Activated naive CD4-positive, alpha-beta T cell treated with anti-CD3 and anti-CD28 coated beads for 36 hours (primary cell): Measurements from ENCODE around the gene TPRKB. TPM values are rescaled to one million over a fixed set of nuclear protein-coding genes. Genes with fewer than 3 reads are reported as not detected.
"Not testable (repeated sequence)": the region's sequence is repeated elsewhere in the genome, so short reads cannot be mapped to it uniquely, and the experiment has no call there.

Experiments
- CTCF ChIA-PET: fragments of 350-600 bp; sonication (Branson Sonifier 250); formaldehyde crosslinking; loops from one replicate; lab custom pipeline; 2021; ENCODE audit warnings: antibody characterized with exemption; lab: Charles Lee
- DNase-seq: peaks from one replicate; pipeline ENCODE4 v3.0.0-alpha.2; 2020
- H3K27ac Mint-ChIP-seq: one replicate; pipeline ENCODE4 v1.8.0; 2021; ENCODE audit warnings: mild to moderate bottlenecking, mixed read lengths
- H3K27me3 Mint-ChIP-seq: one replicate; pipeline ENCODE4 v1.8.0; 2021; ENCODE audit warnings: low read depth, mixed read lengths
- H3K36me3 Mint-ChIP-seq: one replicate; pipeline ENCODE4 v1.8.0; 2021; ENCODE audit warnings: low read depth, mixed read lengths
- H3K4me1 Mint-ChIP-seq: one replicate; pipeline ENCODE4 v1.8.0; 2021; ENCODE audit warnings: low read depth, mixed read lengths
- H3K4me3 Mint-ChIP-seq: one replicate; pipeline ENCODE4 v1.8.0; 2021; ENCODE audit warnings: mild to moderate bottlenecking, moderate library complexity, mixed read lengths
- H3K9me3 Mint-ChIP-seq: one replicate; pipeline ENCODE4 v1.8.0; 2021; ENCODE audit warnings: mixed read lengths
- intact Hi-C: fragments of 100-400 bp; cut with micrococcal nuclease; formaldehyde crosslinking; loops from one replicate; pipeline ENCODE4 v1.15.1; 2023
- total RNA-seq, 2 experiments: library from RNA; stranded (reverse); gene quantifications; one replicate each; pipeline ENCODE4 v1.2.3, GENCODE V29; 2021

The TPRKB gene
- total RNA-seq, 2 experiments from 2014 or later = 30.5 to 32.5 TPM

DNA sequence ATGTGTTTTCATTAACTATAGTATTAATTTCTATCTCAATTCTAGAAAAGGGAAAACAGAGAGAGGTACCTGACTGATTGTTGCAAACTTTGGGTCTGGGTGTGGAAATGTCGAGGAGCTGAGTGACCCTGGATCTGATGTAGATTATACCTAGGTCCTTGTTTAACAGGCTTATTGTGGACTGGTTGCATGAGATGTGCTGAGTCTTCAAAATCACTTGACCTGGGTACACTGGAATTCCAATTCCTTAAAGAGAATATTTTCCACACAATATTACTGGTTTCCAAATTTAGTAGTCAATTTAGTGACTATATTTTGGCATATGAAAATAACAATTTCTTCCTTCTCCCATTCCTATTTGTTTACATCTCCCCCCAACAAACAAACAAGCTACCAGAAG lies 29.2 kb upstream of the TPRKB start:
- no peaks in the 10 kb centered on the region for H3K9me3 Mint-ChIP-seq
- CTCF ChIA-PET = no interaction called here

DNA sequence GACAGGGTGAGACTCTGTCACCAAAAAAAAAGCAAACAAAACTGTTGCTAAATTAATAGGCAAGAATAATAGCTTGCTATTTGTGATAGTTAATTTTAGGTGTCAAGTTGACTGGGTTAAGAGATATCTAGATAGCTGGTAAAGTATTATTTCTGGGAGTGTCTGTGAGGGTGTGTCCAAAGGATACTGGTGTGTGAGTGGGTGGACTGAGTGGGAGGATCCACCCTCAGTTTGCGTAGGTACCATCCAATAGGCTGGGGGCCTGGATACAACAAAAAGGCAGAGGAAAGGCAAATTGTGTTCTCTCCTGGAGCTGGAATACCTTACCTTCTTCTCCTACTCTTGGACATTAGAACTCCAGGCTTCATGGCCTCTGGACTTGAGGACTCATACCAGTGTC lies 27.8 kb upstream of the TPRKB start:
- DNase-seq = no peak
- H3K9me3 Mint-ChIP-seq = no peaks in the 10 kb centered on the region
- intact Hi-C loops = no loop called here
- CTCF ChIA-PET = no interaction called here
- H3K4me3 Mint-ChIP-seq = no peak overlapping the region
- peaks cover 28% of the 10 kb centered on the region for H3K36me3 Mint-ChIP-seq
- H3K27me3 Mint-ChIP-seq = no peaks in the 10 kb centered on the region
- H3K27ac Mint-ChIP-seq = no peak overlapping the region
- peaks cover 2% of the 10 kb centered on the region for H3K4me1 Mint-ChIP-seq

More for the DNA sequence above, 29.2 kb upstream of the TPRKB start:
- Mint-ChIP-seq H3K27ac (no peak overlapping the region), H3K4me3 (no peak overlapping the region), H3K36me3 (peaks cover 32% of the 10 kb centered on the region), H3K4me1 (peaks cover 7% of the 10 kb centered on the region), H3K27me3 (no peaks in the 10 kb centered on the region)
- intact Hi-C loops = no loop called here
- DNase-seq = no peak

DNA sequence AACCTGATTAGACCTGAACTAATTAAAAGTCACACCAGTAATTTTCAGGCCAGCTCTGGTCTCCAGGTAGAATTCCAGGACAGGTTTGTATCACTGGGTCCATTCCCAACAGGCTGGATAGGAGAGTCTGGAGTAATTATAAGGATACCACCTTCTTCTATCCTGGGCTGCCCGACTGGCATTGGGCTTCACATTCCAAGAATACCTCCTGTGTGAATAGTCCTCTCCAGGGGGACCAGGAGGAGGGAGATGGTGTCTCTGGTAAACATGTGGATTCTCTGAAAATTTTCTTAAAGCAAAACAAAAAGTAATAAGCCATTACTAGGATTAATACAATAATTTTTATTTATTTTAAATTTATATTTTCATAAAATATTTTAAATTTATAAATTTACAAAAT lies 25.4 kb upstream of the TPRKB start:
- Mint-ChIP-seq H3K36me3 (peaks cover 30% of the 10 kb centered on the region), H3K4me1 (peaks cover under 1% of the 10 kb centered on the region), H3K4me3 (no peak overlapping the region), H3K27ac (no peak overlapping the region), H3K9me3 (no peaks in the 10 kb centered on the region), H3K27me3 (no peaks in the 10 kb centered on the region)
- intact Hi-C loops = no loop called here
- no peak for DNase-seq
- CTCF ChIA-PET = no interaction called here

DNA sequence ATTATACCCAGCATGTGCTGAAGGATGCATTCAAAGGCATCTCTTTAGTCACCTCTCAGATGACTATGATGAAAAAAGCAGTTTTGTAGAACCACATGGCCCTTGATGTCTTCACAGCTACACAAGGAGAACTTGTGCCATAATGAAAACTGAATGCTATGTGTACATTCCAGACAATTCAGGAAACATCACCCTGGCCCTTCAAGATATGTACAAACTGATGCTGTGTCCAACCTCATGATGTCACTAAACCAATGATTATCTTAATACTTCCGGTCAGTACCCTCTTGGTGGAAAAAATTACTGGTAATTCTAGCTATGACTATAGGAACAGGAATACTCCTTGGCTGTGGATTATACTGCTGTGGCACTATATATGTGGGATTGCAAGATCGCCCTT lies 22.8 kb upstream of the TPRKB start:
- DNase-seq = no peak
- no peak overlapping the region for H3K4me3 Mint-ChIP-seq
- H3K27me3 Mint-ChIP-seq = no peaks in the 10 kb centered on the region
- intact Hi-C loops = no loop called here
- CTCF ChIA-PET = interaction anchor here (0.7 kb wide), 1 partner anchor 67 kb away, joined by 3 read pairs; no protein-coding TSS in a partner anchor
- H3K27ac Mint-ChIP-seq = no peak overlapping the region
- no peaks in the 10 kb centered on the region for H3K9me3 Mint-ChIP-seq
- no peaks in the 10 kb centered on the region for H3K4me1 Mint-ChIP-seq
- H3K36me3 Mint-ChIP-seq = peaks cover 25% of the 10 kb centered on the region

DNA sequence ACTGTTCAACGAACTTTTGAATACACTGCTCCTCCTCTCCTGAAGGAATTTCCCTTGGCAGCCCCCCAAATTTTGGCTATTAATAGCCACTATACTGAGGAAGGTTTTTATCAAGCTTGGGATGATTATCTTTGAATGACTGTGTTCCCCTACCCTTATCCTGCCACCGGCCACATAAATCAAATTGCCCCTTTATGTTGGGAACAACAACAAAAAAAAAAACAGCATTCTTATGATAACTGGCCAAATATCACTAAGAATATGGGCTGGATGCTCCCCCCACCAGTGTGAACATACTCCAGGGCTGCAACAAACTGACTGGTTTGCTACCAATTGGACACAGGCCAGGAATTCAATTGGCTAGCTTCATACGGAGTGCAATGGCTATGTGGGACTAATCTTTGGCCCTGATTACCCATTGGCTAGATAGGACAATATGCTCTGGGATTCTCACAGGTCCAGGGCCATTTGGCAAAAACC lies 22.2 kb upstream of the TPRKB start:
- DNase-seq = no peak
- Mint-ChIP-seq H3K4me3 (no peak overlapping the region), H3K9me3 (no peaks in the 10 kb centered on the region), H3K27ac (no peak overlapping the region), H3K4me1 (no peaks in the 10 kb centered on the region), H3K36me3 (peaks cover 30% of the 10 kb centered on the region), H3K27me3 (no peaks in the 10 kb centered on the region)
- intact Hi-C loops = no loop called here
- CTCF ChIA-PET = interaction anchor here (0.7 kb wide), 1 partner anchor 68 kb away, joined by 3 read pairs; no protein-coding TSS in a partner anchor

DNA sequence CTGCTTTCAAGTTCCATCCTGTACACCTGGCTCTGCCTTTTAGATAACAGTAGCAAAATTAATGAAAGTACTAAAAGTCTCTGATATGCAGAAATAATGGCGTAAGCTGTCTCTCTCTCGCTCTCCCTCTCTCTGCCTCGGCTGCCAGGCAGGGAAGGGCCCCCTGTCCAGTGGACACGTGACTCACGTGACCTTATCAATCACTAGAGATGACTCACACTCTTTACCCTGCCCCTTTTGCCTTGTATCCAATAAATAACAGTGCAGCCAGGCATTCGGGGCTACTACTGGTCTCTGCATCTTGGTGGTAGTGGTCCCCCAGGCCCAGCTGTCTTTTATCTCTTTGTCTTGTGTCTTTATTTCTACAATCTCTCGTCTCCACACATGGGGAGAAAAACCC lies 17.2 kb upstream of the TPRKB start:
- H3K4me1 Mint-ChIP-seq, DNase-seq, H3K9me3 Mint-ChIP-seq, H3K27ac Mint-ChIP-seq, H3K27me3 Mint-ChIP-seq, H3K4me3 Mint-ChIP-seq: not testable (repeated sequence)
- intact Hi-C loops = loop anchor here (1.0 kb wide), 1 partner anchor 67 kb away; no protein-coding TSS in a partner anchor
- CTCF ChIA-PET = interaction anchor here (0.6 to 0.7 kb wide), 2 partner anchors 25 to 1913 kb away, joined by 4 read pairs; no protein-coding TSS in a partner anchor
- peaks cover 18% of the 10 kb centered on the region for H3K36me3 Mint-ChIP-seq

DNA sequence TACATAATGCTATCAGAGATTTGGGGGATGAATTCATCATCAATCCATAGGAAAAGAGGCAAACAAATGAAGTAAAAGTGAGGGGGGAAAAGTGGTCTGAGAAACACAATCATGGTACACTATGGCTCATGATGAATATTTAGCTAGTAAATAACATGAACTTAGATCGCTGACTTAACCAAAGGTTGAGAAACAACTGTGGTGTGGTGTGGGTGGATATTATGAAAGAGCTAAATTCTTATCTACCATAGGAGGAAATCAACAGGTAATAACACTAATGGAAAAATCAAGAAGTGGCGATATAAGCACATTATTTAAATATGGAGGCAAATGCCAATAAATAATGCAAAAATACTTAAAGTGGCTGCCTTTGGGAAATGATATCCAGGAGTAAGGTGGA lies 12.2 kb upstream of the TPRKB start:
- CTCF ChIA-PET = no interaction called here
- intact Hi-C loops = no loop called here
- no peak for DNase-seq
- H3K27me3 Mint-ChIP-seq = no peaks in the 10 kb centered on the region
- H3K4me3 Mint-ChIP-seq = no peak overlapping the region
- H3K9me3 Mint-ChIP-seq = no peaks in the 10 kb centered on the region
- no peak overlapping the region for H3K27ac Mint-ChIP-seq
- H3K4me1 Mint-ChIP-seq = no peaks in the 10 kb centered on the region
- peaks cover 21% of the 10 kb centered on the region for H3K36me3 Mint-ChIP-seq

DNA sequence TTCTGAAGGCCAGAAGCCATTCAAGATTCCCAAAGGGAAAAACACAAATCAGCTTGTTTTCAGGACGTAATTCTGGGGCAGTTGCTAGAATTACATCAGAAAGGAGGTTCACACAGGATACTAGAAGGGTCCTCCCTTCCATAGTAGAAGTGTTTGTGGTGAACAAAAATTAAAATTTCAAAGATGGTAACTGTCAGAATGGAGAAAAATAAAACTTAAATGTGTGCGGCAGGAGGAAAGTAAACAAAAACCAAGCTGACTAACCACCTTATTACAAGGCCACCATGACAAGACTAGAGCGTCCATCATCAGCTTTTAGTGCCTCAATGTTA lies 9.7 kb upstream of the TPRKB start:
- H3K27me3 Mint-ChIP-seq = no peaks in the 10 kb centered on the region
- DNase-seq = no peak
- intact Hi-C loops = no loop called here

DNA sequence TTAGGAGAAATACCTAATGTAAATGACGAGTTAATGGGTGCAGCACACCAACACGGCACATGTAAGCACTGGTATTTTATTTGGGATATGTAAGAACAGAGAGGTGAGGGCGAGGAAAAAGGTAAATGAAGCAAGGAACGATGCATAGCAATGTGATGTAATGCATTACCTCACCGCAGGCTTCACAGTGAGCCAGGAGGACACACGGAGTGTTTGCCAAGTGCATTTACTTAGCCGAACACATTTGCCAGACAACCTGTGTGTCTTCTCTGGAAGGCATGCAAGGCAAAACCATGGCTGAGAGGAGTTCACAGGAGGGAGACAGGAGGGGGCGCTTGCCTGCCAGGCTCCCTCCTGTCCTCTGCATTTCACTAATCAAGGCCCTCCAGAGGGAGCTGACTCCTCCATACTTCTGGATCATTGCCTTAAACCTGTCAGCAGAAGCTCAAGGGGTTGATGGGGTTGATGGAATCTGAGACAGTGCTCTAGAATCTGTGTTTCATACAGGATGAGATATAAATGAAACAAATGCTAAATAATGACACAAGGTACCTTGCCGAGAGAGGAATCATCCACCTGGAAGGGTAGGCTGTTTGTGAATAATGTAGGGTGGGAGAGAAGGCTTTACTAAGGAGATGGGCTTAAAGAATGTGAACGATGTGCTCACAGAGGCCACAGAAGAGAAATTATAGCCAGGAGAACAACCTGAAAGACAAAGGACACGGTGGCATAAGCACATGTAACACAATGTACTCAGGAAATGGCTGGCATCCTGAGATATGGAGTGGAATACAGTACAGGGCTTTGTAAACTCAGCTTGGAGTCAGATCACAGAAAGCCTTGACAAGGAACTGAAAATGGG lies 9.1 kb upstream of the TPRKB start:
- Mint-ChIP-seq H3K9me3 (no peaks in the 10 kb centered on the region), H3K4me3 (no peak overlapping the region), H3K27me3 (no peaks in the 10 kb centered on the region), H3K4me1 (no peaks in the 10 kb centered on the region), H3K36me3 (peaks cover 32% of the 10 kb centered on the region), H3K27ac (no peak overlapping the region)
- DNase-seq = no peak
- intact Hi-C loops = no loop called here
- CTCF ChIA-PET = interaction anchor here (0.6 kb wide), 1 partner anchor 402 kb away, joined by 3 read pairs; no protein-coding TSS in a partner anchor

More for the DNA sequence above, 9.7 kb upstream of the TPRKB start:
- H3K9me3 Mint-ChIP-seq = no peaks in the 10 kb centered on the region
- H3K36me3 Mint-ChIP-seq = peaks cover 30% of the 10 kb centered on the region
- H3K27ac Mint-ChIP-seq = no peak overlapping the region
- H3K4me3 Mint-ChIP-seq = no peak overlapping the region
- CTCF ChIA-PET = interaction anchor here (0.6 kb wide), 1 partner anchor 402 kb away, joined by 3 read pairs; no protein-coding TSS in a partner anchor
- no peaks in the 10 kb centered on the region for H3K4me1 Mint-ChIP-seq

DNA sequence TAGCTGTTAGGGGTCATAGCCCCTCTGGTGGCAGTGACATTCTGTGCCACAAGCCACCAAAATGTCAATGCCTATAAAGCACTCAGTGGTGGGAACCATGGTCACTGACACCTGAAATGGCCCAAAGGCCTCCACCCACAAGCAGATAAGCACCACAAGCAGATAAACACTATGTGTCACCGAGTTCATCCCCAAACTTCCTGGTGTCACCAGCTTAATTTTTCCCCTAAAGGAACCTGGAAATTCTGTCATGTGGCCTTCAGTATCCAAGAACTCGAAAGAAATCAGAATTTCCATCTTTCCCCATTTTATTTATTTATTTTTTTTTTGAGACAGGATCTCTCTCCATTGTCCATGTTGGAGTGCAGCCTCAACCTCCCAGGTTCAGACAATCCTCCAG lies 3.6 kb upstream of the TPRKB start:
- Mint-ChIP-seq H3K36me3 (peaks cover 34% of the 10 kb centered on the region), H3K27me3 (no peaks in the 10 kb centered on the region), H3K9me3 (no peaks in the 10 kb centered on the region), H3K27ac (no peak overlapping the region), H3K4me3 (no peak overlapping the region), H3K4me1 (peaks cover 13% of the 10 kb centered on the region)
- intact Hi-C loops = no loop called here
- no peak for DNase-seq
- CTCF ChIA-PET = no interaction called here

DNA sequence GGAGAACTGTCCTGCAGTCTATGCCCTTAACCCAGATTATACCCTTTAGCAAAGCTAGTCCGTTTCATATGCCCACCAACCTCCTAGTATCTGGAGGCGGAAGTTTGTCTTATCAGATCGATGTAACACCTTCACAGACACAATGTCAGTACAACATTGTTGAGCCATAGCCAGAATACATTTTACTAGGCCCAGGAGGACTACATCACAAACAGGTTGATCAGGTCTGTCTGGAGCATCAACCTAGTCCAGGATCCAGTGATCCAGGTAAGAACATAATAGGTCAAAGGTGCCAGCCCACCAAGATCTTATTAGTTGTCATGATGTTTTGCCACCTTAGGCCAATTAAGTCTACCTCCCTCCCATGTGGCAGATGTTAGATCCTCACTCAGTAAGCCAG lies 2.0 kb upstream of the TPRKB start:
- no peaks in the 10 kb centered on the region for H3K9me3 Mint-ChIP-seq
- H3K4me1 Mint-ChIP-seq = peaks cover 15% of the 10 kb centered on the region
- H3K36me3 Mint-ChIP-seq = peaks cover 27% of the 10 kb centered on the region
- H3K27ac Mint-ChIP-seq = no peak overlapping the region
- H3K4me3 Mint-ChIP-seq = no peak overlapping the region
- intact Hi-C loops = no loop called here
- no peak for DNase-seq
- CTCF ChIA-PET = interaction anchor here (1.0 kb wide), 1 partner anchor 85 kb away, joined by 3 read pairs; no protein-coding TSS in a partner anchor
- H3K27me3 Mint-ChIP-seq = no peaks in the 10 kb centered on the region

DNA sequence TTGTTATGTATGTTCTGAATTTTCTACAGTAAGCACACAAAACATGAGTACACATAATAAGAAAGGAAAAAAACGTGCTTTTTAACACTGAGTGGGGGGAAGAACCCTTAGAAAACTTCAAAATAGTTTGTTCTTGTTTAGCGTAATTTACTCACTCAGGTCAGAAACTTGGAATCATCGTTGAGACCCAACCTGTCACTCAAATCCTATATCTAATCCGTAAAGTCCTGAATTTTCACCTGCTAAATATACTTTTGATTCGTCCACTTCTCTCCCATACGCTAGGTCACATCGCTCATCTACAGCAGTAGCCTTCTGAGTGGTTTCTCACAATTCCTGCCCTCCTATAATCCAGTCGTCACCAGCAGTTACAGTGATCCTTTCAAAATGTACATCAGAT lies 767 bp downstream of the TPRKB start:
- CTCF ChIA-PET = no interaction called here
- H3K36me3 Mint-ChIP-seq = peaks cover 27% of the 10 kb centered on the region
- DNase-seq = no peak
- H3K9me3 Mint-ChIP-seq = no peaks in the 10 kb centered on the region
- peaks cover 15% of the 10 kb centered on the region for H3K4me1 Mint-ChIP-seq
- peak overlapping the region; percentile 88 for H3K4me3 Mint-ChIP-seq
- peak overlapping the region; percentile 76 for H3K27ac Mint-ChIP-seq
- intact Hi-C loops = loop anchor here (2.0 kb wide), 2 partner anchors 410 to 444 kb away; partner anchors contain the start of genes BOLA3 and EGR4
- H3K27me3 Mint-ChIP-seq = no peaks in the 10 kb centered on the region

DNA sequence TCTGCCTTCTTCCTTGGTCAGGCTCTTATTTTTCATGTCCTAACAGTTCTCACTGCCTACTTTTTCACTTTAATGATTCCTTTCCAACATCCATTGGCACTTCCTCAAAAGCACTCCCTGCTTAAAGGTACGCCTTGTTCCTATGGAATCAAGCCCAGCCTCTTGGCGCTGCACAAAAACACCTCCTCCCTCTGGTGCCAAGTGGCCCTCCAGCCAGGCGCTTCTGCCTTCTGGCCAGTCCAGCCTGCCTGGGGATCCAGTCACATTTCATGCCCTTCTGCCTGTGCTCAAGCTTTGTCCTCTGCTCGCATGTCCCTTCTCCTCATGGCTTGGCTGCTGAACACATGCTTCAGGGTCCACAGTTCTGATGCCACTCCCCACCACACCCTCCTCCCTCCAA lies 6.3 kb downstream of the TPRKB start:
- H3K4me3 Mint-ChIP-seq = no peak overlapping the region
- H3K4me1 Mint-ChIP-seq = peaks cover 2% of the 10 kb centered on the region
- no peaks in the 10 kb centered on the region for H3K9me3 Mint-ChIP-seq
- intact Hi-C loops = no loop called here
- H3K27me3 Mint-ChIP-seq = no peaks in the 10 kb centered on the region
- H3K36me3 Mint-ChIP-seq = peaks cover 31% of the 10 kb centered on the region
- no peak overlapping the region for H3K27ac Mint-ChIP-seq
- CTCF ChIA-PET = no interaction called here
- no peak for DNase-seq
